ENCODE results near the gene SEC14L2.

The SEC14L2 gene

DNA sequence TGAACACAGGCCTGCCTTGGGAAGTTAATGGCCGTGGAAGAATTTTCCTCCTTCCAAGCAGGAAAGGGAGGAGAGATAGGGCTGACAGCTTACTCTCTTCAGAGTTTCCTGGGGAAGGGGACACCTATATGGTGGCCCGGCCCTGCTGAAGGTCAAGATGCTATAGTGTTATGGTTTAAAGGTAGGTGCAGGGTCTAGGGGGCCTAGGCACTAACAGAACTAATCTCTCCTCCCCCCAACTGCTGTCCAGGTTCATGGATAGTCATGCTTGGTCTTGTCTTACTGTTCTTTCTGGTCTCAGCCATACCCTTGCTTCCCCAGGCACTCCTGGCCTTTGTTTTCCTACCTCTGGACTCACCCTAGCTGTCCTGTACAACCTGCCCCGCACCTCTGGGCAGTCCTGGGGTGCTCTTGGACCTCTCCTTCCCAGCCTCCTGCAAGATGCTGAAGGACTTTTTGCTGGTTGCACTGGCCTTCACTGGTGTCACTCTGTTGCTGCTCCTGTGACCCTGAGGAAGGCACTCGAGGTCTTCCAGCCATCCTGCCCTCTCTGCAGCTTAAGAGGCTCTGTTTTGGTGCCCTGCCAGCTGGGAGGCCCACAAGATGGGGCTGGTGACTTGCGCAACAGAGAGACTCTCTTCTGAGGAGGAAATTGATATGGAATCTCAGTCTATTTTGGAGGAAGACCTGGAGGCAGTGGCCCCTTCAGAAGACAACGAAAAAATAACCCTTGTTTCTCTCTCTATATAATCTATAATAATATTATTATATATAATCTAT, 57.1 kb downstream of the SEC14L2 start:
- Histone ChIP-seq H3K4me2 (ENCODE audit: low read length) (no peak overlapping the region), H4K20me1 (ENCODE audit: insufficient read depth, low read length) (no peaks in the 10 kb centered on the region), H3K9me2 (ENCODE audit: low read depth, low read length) (no peaks in the 10 kb centered on the region), H3K9me3 (ENCODE audit: low read length) (no peaks in the 10 kb centered on the region), H3K36me3 (ENCODE audit: insufficient read depth, low read length) (no peaks in the 10 kb centered on the region), H3K79me2 (ENCODE audit: insufficient read depth, low read length) (no peaks in the 10 kb centered on the region), H3F3A (ENCODE audit: insufficient read depth, low read length) (no peaks in the 10 kb centered on the region), H3K4me3 (ENCODE audit: low read depth, low read length, poor library complexity, severe bottlenecking) (no peak overlapping the region), H3K27ac (ENCODE audit: low read depth, low read length, poor library complexity, severe bottlenecking) (no peak overlapping the region), H2AFZ (ENCODE audit: low read length) (no peak overlapping the region), H3K27me3 (ENCODE audit: insufficient read depth, low read length) (no peaks in the 10 kb centered on the region), H3K4me1 (ENCODE audit: insufficient read depth, low read length, severe bottlenecking) (no peaks in the 10 kb centered on the region), H3K9ac (ENCODE audit: low read length) (no peak overlapping the region)
- TF ChIP-seq EZH2 (IDR thresholded peaks at IDR 0.05; ENCODE audit: borderline replicate concordance, low read length) = no peak
- TF ChIP-seq, protein P1, sequence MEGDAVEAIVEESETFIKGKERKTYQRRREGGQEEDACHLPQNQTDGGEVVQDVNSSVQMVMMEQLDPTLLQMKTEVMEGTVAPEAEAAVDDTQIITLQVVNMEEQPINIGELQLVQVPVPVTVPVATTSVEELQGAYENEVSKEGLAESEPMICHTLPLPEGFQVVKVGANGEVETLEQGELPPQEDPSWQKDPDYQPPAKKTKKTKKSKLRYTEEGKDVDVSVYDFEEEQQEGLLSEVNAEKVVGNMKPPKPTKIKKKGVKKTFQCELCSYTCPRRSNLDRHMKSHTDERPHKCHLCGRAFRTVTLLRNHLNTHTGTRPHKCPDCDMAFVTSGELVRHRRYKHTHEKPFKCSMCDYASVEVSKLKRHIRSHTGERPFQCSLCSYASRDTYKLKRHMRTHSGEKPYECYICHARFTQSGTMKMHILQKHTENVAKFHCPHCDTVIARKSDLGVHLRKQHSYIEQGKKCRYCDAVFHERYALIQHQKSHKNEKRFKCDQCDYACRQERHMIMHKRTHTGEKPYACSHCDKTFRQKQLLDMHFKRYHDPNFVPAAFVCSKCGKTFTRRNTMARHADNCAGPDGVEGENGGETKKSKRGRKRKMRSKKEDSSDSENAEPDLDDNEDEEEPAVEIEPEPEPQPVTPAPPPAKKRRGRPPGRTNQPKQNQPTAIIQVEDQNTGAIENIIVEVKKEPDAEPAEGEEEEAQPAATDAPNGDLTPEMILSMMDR (IDR thresholded peaks at IDR 0.05; ENCODE audit: low read length) = no peak

DNA sequence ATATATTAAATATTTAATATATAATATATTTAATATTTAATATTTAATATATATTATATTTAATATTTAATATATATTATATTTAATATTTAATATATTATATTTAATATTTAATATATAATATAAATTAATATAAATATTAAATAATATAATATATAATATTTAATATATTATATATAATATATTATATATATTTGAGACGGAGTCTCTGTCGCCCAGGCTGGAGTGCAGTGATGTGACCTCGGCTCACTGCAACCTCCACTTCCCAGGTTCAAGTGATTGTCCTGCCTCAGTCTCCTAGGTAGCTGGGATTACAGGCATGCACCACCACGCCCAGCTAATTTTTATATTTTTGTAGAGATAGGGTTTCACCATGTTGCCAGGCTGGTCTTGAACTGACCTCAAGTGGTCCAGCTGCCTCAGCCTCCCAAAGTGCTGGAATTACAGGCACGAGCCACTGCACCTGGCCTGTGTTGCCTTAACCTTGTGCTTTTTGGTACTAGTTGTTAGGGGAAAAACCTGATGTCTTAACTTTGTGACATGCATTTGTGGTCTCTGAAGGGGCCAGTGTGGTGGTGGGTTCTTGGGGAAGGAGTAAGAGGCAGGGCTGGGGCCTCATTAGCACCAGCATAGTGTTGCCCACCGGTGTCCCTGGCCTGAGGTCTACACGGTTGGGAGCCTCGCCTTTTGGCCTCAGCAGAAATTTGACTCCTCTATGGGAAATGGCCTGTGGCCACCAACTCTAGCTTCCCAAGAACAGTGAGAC, 58.4 kb downstream of the SEC14L2 start:
- no peaks in the 10 kb centered on the region for H3K9me3 ChIP-seq (ENCODE audit: low read length)
- no peak overlapping the region for H3K4me2 ChIP-seq (ENCODE audit: low read length)
- H3K9me2 ChIP-seq (ENCODE audit: low read depth, low read length) = no peaks in the 10 kb centered on the region
- TF ChIP-seq, protein P1 (IDR thresholded peaks at IDR 0.05; ENCODE audit: low read length) = no peak
- no peak for TF ChIP-seq EZH2 (IDR thresholded peaks at IDR 0.05; ENCODE audit: borderline replicate concordance, low read length)
- H3K4me3 ChIP-seq (ENCODE audit: low read depth, low read length, poor library complexity, severe bottlenecking) = no peak overlapping the region
- no peaks in the 10 kb centered on the region for H3K27me3 ChIP-seq (ENCODE audit: insufficient read depth, low read length)
- no peaks in the 10 kb centered on the region for H3F3A ChIP-seq (ENCODE audit: insufficient read depth, low read length)
- no peaks in the 10 kb centered on the region for H3K4me1 ChIP-seq (ENCODE audit: insufficient read depth, low read length, severe bottlenecking)
- no peak overlapping the region for H3K27ac ChIP-seq (ENCODE audit: low read depth, low read length, poor library complexity, severe bottlenecking)
- H3K79me2 ChIP-seq (ENCODE audit: insufficient read depth, low read length) = no peaks in the 10 kb centered on the region
- H3K9ac ChIP-seq (ENCODE audit: low read length) = no peak overlapping the region
- no peak overlapping the region for H2AFZ ChIP-seq (ENCODE audit: low read length)
- no peaks in the 10 kb centered on the region for H3K36me3 ChIP-seq (ENCODE audit: insufficient read depth, low read length)
- no peaks in the 10 kb centered on the region for H4K20me1 ChIP-seq (ENCODE audit: insufficient read depth, low read length)

DNA sequence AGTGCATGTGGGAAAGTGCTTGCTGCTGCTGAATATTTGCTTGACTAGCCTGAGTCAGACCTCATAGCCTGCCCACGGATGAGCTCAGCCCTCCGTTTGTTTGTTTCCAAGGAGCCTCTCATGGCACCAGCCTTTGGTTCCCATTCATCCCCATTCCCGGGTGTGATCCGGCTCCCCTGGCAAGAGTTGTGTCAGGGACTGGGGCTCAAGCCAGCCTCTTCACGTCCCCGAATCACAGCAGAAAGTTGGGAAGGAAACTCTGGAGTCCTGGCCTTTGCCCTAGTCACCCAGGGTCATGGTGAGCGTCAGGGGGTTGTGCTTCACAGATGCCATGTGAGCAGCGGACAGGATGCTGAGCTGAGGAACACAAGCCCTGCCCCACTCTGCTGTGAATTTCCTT, 61.2 kb downstream of the SEC14L2 start:
- H3K27me3 ChIP-seq (ENCODE audit: insufficient read depth, low read length) = no peaks in the 10 kb centered on the region
- H3K79me2 ChIP-seq (ENCODE audit: insufficient read depth, low read length) = no peaks in the 10 kb centered on the region
- no peak overlapping the region for H3K4me3 ChIP-seq (ENCODE audit: low read depth, low read length, poor library complexity, severe bottlenecking)
- H3K9ac ChIP-seq (ENCODE audit: low read length) = no peak overlapping the region
- no peaks in the 10 kb centered on the region for H3K4me1 ChIP-seq (ENCODE audit: insufficient read depth, low read length, severe bottlenecking)
- H3K27ac ChIP-seq (ENCODE audit: low read depth, low read length, poor library complexity, severe bottlenecking) = no peak overlapping the region
- no peaks in the 10 kb centered on the region for H3K9me3 ChIP-seq (ENCODE audit: low read length)
- no peaks in the 10 kb centered on the region for H3K36me3 ChIP-seq (ENCODE audit: insufficient read depth, low read length)
- H3F3A ChIP-seq (ENCODE audit: insufficient read depth, low read length) = no peaks in the 10 kb centered on the region
- H3K4me2 ChIP-seq (ENCODE audit: low read length) = no peak overlapping the region
- H2AFZ ChIP-seq (ENCODE audit: low read length) = no peak overlapping the region
- TF ChIP-seq, protein P1 (IDR thresholded peaks at IDR 0.05; ENCODE audit: low read length) = no peak
- no peak for TF ChIP-seq EZH2 (IDR thresholded peaks at IDR 0.05; ENCODE audit: borderline replicate concordance, low read length)
- H3K9me2 ChIP-seq (ENCODE audit: low read depth, low read length) = no peaks in the 10 kb centered on the region
- no peaks in the 10 kb centered on the region for H4K20me1 ChIP-seq (ENCODE audit: insufficient read depth, low read length)
